ELR (cell line): ENCODE measurements around the gene PIH1D1.

ENCODE experiments used
- DNase-seq: peaks from one replicate; pipeline ENCODE4 v3.0.0-alpha.2; 2015; ENCODE audit warnings: low read depth

The PIH1D1 gene

GRCh38 chr19:49434907-49435583 is 16.6 kb downstream of the PIH1D1 start:
- DNase-seq = no peak

DNA sequence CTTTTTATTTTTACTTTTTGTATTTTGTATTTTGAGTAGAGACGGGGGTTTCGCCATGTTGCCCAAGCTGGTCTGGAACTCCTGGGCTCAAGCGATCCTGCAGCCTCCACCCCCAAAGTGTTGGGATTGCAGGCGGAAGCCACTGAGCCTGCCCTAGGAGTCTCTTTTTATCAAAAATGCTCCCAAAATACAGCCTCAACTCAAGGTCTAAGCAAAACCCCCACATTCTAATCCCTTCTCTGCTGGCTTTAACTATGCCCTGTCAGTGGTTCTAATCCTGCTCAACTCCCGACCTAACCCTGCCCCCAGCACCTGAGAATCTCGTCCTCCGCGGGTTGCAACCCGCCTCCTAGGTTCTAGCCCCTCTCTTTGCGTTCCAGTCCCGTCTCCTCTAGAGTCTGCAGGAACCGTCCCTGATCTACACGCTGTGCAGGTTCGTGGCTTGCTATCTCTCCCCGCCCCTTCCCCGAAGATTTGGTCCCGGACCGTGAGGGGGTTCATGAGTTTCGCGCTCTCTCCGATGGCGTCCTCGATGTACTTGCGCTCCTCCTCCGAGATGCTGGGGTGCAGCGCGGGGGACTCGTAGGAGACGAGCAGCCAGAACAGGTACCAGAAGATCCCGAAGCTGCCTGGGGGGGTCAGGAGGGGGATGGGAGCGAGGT is 18.2 kb downstream of the PIH1D1 start:
- DNase-seq = no peak

DNA sequence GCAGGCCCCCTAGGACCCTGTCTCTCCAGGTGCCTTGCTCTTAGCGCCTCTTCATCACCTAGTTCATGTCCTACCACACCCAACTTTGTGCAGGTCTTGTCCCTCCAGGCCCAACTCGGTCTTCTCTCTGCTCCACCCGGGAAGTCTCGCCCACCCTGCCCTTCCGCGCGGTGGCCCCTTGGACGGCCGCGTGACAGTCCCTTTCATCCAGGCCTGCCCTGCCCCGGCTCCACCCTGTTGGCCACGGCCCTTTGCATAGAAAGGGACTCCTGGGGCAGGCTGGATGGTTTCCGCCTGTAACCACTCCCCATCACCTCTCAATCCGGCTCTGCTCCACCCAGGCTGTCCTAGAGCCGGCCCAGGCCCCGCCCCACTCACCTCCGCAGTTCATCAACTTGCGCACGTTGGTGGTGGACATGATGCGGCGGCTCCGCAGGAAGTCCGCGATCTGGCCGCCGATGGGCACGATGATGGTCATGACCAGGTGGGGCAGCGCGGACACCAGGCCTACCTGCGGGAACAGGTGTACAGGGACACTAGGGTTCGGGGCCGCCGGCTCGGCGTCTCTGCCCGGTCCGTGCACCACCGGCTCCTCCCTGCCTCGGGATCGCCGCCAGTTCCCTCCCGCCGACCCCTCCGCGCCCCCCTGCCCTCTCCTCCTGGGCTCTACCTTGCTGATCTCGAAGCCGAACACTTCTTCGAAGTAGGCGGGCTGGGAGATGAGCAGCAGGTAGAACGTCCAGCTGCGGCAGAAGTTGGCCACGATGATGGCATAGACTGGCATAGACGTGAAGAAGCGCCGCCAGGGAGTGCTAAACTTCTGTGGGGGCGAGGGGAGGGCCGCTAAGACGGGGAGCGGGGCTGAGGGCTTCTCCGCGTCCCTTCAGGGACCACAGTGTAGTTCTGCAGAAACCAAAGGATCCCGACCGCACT is 19.2 kb downstream of the PIH1D1 start:
- no peak for DNase-seq

GRCh38 chr19:49431330-49431749 is 20.3 kb downstream of the PIH1D1 start:
- no peak for DNase-seq

DNA sequence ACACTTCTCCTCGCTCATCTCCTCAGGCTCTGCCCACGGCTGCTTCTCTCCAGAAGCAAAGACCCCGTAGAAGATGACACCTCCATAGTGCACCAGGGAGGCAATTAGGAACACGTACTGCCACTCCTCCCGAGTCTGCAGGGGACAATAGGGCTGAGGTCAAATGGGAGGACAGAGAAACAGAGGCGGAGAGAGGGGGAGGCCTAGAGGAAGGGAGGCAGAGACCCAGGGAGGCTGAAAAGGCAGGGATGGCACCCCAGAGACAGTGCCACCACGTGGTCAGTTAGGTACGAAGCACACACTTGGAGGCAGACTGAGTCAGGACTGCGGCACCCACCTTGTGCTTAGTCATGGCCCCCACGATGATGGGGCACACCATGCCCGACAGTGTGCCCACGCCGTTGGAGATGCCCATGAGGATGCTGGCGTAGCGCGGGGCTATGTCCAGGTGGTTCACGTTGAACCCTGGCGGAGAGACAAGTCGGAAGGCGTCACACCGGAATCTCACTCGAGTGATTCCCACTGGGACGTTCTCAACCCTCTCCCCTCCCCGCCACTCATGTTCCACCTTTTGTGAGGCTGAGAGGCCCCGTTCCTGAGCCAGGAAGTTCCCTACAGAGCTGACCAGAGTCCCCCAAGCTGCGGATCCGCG is 20.8 kb downstream of the PIH1D1 start:
- DNase-seq = peak; percentile 39

DNA sequence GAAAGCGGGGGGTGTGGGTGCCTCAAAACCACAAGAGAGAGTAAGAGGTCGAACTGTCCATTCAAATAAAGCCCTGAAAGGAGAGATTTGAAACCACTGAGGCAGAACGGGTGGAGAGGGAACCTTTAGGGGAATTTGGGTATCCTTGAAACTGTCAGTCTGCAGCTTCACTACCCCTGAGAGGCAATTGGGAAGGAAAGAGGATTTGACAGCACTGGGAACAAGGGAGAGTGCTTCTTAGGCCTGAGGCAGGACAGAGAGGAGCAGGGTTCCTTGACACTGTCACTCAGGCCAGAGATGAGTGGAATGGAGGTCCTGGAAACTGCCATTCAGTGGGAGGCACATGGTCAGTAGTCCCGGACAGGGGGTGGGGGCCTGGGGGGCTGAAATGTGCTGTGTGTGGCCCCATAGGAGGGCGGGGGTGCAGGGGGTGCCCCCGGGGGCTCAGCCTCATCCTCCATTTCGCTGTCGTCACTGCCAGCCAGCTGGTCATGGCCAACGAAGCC is 21.4 kb downstream of the PIH1D1 start:
- DNase-seq = no peak

DNA sequence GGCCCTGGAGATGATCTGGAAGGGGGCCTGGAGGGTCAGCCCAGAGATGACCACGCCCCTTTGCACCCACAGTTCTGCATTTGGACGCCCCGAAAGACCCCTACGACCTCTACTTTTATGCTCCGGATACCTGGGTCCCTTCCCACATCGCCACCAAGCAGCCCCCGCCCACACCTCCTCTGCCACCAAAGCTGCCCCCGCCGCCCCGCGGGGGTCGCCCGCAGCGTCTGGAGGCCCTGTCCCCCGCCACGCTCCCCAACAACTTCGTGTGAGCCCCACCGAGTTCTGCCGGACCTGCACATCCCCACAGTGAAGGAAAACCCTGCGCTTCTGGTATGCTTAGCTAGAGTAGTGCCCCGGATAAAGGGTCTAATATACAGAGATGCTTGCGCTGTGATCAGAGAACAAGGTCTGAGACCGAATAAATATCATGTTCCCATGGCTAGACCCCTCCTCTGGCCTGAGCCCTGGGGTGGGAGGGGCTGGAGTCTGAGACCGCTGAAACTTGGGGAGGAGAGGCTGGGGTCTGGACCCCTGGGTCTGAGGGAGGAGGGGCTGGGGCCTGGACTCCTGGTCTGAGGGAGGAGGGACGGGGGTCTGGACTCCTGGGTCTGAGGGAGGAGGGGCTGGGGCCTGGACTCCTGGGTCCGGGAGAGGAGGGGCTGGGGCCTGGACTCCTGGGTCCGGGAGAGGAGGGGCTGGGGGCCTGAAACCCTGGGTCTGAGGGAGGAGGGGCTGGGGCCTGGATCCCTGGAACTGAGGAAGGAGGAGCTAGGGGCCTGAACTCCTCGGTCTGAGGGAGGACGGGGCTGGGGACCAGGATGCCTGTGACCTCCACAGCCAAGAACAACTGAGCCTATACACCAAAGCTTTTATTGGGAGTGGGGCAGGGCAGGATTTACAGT is 22.8 kb downstream of the PIH1D1 start:
- DNase-seq = no peak

DNA sequence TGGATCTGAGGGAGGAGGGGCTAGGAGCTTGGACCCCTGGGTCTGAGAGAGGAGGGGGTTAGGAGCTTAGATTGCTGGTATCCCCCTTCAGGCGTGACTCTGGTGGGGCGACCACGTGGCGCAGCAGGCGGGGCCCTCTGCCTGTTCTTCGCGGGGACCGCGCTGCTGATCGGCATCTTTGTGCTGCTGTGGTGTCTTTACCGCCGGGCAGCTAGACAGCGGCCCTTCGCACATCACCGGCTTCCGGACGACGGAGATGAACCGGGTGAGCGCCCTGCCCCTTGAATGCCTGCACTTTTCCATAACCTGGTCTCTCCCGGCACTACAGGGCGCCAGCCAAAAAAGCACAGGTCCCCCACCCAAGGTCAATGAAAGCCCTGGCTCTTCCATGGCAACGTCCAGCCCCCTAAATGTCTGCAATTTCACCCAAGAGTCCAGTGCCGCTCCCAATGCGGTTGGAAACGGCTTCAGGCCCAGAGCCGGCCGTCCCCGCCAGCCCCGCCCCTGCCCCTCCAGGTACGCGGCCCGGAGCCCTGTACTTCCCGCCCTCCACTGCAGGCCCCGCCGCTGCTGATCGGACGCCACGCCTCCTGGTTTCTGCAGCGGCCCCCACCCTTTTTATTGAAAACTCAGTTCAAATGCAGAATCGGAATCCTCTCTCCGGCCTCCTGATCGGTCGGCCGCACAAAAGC is 23.6 kb downstream of the PIH1D1 start:
- DNase-seq = peak; percentile 30

DNA sequence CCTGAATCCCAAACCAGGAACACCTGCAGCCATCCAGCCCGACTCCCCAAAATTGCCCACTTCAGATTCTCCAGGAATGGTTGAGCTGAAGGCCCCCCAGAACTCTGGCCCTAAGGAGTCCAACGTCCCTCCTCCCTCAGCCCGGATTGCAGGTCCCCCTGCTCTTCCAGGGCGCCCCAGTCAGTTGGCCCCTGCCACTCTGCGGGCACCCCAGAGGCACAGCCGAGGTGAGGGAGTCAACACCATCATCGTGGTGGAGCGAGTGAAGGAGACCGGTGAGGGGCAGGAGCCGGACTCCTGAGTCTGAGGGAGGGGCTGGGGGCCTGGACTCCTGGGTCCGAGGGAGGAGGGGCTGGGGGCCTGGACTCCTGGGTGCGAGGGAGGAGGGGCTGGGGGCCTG is 24.3 kb downstream of the PIH1D1 start:
- DNase-seq = no peak

GRCh38 chr19:49425922-49426592 is 25.6 kb downstream of the PIH1D1 start:
- DNase-seq = peak; percentile 15

- DNase-seq = no peak
Observed at GRCh38 chr19:49425178-49425577, 26.4 kb downstream of the PIH1D1 start, which contains the start of gene GFY. Gene GFY (plus strand): TSS chr19:49425388. CDS start chr19:49426431, 1,043 bp downstream.

GRCh38 chr19:49423985-49424303 is 27.7 kb downstream of the PIH1D1 start:
- no peak for DNase-seq

DNA sequence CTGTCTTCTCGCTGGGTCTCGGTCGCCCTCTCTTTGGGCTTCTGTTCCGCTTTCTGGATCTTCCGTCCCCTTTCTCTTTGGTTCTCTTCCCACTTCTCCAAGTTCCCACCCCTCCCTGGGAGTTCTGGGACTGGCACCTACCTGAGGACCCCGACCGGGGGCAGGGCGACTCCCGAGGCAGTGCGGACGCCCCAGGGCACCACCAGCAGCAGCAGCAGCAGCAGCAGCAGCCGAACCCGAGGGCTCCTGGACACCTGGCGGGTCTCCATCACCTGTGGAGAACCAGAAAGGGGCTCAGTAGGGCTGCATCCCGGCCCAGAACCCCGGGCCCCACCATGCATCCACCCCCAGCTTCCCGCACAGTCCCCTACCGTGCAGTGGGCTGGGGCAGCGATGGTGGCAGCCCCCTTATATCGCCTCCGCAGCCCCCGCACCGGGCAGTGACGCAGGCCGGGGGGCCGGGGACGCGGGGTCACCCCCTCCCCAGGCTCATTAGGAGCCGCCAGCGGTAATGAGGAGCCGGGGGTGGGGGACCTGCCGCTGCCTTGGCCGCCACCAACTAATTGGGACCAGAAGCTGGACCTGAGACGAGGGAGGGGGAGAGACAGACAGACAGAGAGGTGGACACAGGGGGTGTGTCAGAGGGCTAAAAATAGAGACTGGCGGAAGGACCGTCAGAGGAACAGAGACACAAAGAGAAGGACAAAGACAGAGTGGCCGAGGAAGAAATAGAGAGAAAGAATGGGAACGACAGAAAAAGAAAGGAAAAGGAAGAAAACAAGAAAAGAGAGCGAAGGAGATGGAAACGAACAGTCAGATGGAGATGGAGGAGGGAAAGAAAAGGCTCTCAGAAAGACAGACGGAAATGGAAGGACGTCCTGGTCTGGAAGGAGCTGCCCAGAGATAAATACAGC is 28.3 kb downstream of the PIH1D1 start, which contains the start of gene PTH2:
Gene PTH2, minus strand, starts transcription at position 371 of the 914 bp plus-strand sequence. Its CDS starts 102 bp downstream, at position 269.
- no peak for DNase-seq

DNA sequence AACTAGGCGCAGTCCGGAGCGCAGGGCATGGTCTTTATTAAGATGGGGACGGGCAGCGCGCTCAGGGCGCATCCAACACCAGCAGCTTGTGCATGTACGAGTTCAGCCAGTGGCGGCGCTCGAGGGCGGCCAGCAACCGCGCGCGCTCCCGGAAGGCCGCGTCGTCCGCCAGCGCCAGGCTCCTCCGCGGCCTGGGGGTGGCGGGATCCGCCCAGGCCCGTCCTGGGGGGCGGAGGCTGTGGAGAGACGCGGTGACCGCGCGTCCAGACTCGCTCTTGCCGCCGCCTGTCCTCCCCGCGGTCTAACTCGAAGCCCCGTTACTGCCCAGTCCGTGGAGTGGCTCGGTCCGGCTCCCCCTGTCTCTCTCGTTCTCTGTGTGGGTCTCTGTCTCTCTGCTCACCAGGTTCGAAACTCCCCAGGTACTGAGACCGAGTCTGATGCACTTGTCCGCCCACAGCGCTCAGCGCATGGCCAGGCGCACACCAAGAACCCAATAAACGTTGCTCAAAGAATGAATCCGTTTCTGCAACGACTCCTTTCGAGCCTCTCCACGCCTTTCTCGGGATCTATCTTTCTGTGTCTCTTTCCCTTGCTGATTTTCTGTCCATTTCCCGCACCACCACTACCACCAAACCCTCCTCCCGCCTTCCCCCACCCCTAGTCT is 29.1 kb downstream of the PIH1D1 start:
- DNase-seq = peak; percentile 29

- no peak for DNase-seq
Observed at GRCh38 chr19:49421878-49422202, 29.8 kb downstream of the PIH1D1 start.

DNA sequence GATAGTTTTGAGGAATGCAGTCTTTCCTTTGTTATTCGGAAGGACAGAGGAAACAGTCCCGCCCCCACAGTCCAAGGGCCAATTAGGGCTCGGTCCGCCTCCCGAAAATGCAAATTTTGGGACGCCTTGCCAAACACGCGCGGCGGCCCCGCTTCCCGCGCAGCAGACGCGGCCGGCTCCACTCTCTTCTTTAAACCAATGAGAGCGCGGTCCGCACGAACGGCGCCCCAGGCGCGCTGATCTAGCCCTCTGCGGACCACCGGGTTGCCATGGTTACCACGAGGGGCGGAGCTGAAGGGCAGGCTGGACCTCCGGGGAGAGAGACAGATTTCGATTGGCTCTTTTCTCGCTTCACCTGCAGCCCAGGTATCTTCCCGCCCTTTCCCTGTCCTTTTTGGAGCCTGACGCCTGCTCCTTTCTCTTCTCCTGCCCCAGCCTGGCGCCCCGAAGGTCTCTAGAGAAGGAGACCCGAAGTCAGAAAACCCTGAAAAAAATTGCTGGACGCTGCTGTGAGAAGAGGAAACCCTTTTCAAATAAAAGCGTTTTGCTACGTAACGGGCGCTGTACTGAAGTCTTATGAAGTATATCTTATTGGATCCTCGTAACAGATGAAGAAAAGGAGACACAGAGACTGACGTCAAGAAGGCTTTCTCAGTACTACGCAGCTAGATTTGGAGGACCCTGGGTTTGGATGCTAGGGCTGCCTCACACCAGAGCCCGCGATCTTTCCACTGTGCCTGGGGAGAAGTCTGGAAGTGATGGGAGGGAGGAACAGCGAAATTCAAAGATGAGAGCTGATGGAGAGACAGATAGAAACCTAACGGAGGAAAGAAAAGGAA is 30.4 kb downstream of the PIH1D1 start:
- DNase-seq = peak; percentile 36

GRCh38 chr19:49420227-49420626 is 31.4 kb downstream of the PIH1D1 start:
- DNase-seq = no peak
